ENCODE results near the gene ZRSR2. TPM values are rescaled to one million over a fixed set of nuclear protein-coding genes. Genes with fewer than 3 reads are reported as not detected.

The ZRSR2 gene
- total RNA-seq, 1 experiment from 2014 or later: 4.6 TPM

GRCh38 chrX:15866147-15866546, 75.9 kb downstream of the ZRSR2 start:
- no peak overlapping the region for H3K27ac ChIP-seq (ENCODE audit: low read depth, low read length)
- H3K9me3 ChIP-seq (ENCODE audit: control insufficient read depth in 1 of 2, insufficient read depth in 1 of 2, low read depth in 1 of 2, low read length in 2 of 2): no peaks in the 10 kb centered on the region
- no peaks in the 10 kb centered on the region for H3K9me2 ChIP-seq (ENCODE audit: insufficient read depth)
- RAD21 ChIA-PET (ENCODE audit: low non-redundant PET in 1 of 2, low total read pairs in 2 of 2, uncharacterized antibody in 2 of 2, unreplicated experiment in 2 of 2): no interaction called here
- CTCF ChIA-PET: no interaction called here
- no peaks in the 10 kb centered on the region for H3K27me3 ChIP-seq (ENCODE audit: insufficient read depth, low read length)
- no peak for DNase-seq (ENCODE audit: low read depth, low spot score)
- TF ChIP-seq, protein P1, sequence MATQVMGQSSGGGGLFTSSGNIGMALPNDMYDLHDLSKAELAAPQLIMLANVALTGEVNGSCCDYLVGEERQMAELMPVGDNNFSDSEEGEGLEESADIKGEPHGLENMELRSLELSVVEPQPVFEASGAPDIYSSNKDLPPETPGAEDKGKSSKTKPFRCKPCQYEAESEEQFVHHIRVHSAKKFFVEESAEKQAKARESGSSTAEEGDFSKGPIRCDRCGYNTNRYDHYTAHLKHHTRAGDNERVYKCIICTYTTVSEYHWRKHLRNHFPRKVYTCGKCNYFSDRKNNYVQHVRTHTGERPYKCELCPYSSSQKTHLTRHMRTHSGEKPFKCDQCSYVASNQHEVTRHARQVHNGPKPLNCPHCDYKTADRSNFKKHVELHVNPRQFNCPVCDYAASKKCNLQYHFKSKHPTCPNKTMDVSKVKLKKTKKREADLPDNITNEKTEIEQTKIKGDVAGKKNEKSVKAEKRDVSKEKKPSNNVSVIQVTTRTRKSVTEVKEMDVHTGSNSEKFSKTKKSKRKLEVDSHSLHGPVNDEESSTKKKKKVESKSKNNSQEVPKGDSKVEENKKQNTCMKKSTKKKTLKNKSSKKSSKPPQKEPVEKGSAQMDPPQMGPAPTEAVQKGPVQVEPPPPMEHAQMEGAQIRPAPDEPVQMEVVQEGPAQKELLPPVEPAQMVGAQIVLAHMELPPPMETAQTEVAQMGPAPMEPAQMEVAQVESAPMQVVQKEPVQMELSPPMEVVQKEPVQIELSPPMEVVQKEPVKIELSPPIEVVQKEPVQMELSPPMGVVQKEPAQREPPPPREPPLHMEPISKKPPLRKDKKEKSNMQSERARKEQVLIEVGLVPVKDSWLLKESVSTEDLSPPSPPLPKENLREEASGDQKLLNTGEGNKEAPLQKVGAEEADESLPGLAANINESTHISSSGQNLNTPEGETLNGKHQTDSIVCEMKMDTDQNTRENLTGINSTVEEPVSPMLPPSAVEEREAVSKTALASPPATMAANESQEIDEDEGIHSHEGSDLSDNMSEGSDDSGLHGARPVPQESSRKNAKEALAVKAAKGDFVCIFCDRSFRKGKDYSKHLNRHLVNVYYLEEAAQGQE (IDR thresholded peaks at IDR 0.05; ENCODE audit: low read depth): no peak
- TF ChIP-seq CEBPB (IDR thresholded peaks at IDR 0.05; ENCODE audit: low read depth) (no peak), MAX (IDR thresholded peaks at IDR 0.05) (no peak)
- no peaks in the 10 kb centered on the region for H4K20me1 ChIP-seq (ENCODE audit: insufficient read depth)
- H3K4me3 ChIP-seq (replicated peaks in 1 of 2; ENCODE audit: low read depth in 1 of 2, low read length in 2 of 2): no peak overlapping the region
- no peak overlapping the region for H3K4me2 ChIP-seq (ENCODE audit: low read length)
- intact Hi-C loops (cut with micrococcal nuclease): no loop called here
- H3K4me1 ChIP-seq (ENCODE audit: control insufficient read depth in 1 of 2, insufficient read depth in 2 of 2, low read length in 2 of 2): no peaks in the 10 kb centered on the region
- H3K36me3 ChIP-seq (ENCODE audit: control insufficient read depth in 1 of 2, insufficient read depth in 2 of 2, low read length in 2 of 2): no peaks in the 10 kb centered on the region
- H3K79me2 ChIP-seq (ENCODE audit: insufficient read depth, low read length): no peaks in the 10 kb centered on the region
- POLR2A ChIA-PET: no interaction called here
- H2AFZ ChIP-seq (ENCODE audit: low read depth, low read length, poor library complexity, severe bottlenecking): no peak overlapping the region
- no peak overlapping the region for H3K9ac ChIP-seq (ENCODE audit: low read length)
- BruUV-seq (replicated peaks): no TSS peak
- ATAC-seq: no peak

GRCh38 chrX:15869695-15870094, 79.4 kb downstream of the ZRSR2 start:
- Histone ChIP-seq H3K4me2 (ENCODE audit: low read length) (no peak overlapping the region), H3K79me2 (ENCODE audit: insufficient read depth, low read length) (no peaks in the 10 kb centered on the region), H3K27ac (ENCODE audit: low read depth, low read length) (no peak overlapping the region), H3K9me3 (ENCODE audit: control insufficient read depth in 1 of 2, insufficient read depth in 1 of 2, low read depth in 1 of 2, low read length in 2 of 2) (no peaks in the 10 kb centered on the region), H3K4me3 (replicated peaks in 1 of 2; ENCODE audit: low read depth in 1 of 2, low read length in 2 of 2) (no peak overlapping the region), H3K9ac (ENCODE audit: low read length) (no peak overlapping the region), H3K27me3 (ENCODE audit: insufficient read depth, low read length) (no peaks in the 10 kb centered on the region), H2AFZ (ENCODE audit: low read depth, low read length, poor library complexity, severe bottlenecking) (no peak overlapping the region), H3K4me1 (ENCODE audit: control insufficient read depth in 1 of 2, insufficient read depth in 2 of 2, low read length in 2 of 2) (no peaks in the 10 kb centered on the region), H3K9me2 (ENCODE audit: insufficient read depth) (no peaks in the 10 kb centered on the region), H3K36me3 (ENCODE audit: control insufficient read depth in 1 of 2, insufficient read depth in 2 of 2, low read length in 2 of 2) (no peaks in the 10 kb centered on the region), H4K20me1 (ENCODE audit: insufficient read depth) (no peaks in the 10 kb centered on the region)
- no peak for ATAC-seq
- RAD21 ChIA-PET (ENCODE audit: low non-redundant PET in 1 of 2, low total read pairs in 2 of 2, uncharacterized antibody in 2 of 2, unreplicated experiment in 2 of 2): no interaction called here
- POLR2A ChIA-PET: no interaction called here
- intact Hi-C loops (cut with micrococcal nuclease): no loop called here
- BruUV-seq (replicated peaks): no TSS peak
- CTCF ChIA-PET: no interaction called here
- DNase-seq (ENCODE audit: low read depth, low spot score): no peak
- TF ChIP-seq EZH2 (IDR thresholded peaks at IDR 0.05): no peak
- TF ChIP-seq ZNF274 (IDR thresholded peaks at IDR 0.05; ENCODE audit: low read depth, low read length): no peak
- TF ChIP-seq CBX3 (IDR thresholded peaks at IDR 0.05; ENCODE audit: low read depth): no peak
- TF ChIP-seq, protein P2, sequence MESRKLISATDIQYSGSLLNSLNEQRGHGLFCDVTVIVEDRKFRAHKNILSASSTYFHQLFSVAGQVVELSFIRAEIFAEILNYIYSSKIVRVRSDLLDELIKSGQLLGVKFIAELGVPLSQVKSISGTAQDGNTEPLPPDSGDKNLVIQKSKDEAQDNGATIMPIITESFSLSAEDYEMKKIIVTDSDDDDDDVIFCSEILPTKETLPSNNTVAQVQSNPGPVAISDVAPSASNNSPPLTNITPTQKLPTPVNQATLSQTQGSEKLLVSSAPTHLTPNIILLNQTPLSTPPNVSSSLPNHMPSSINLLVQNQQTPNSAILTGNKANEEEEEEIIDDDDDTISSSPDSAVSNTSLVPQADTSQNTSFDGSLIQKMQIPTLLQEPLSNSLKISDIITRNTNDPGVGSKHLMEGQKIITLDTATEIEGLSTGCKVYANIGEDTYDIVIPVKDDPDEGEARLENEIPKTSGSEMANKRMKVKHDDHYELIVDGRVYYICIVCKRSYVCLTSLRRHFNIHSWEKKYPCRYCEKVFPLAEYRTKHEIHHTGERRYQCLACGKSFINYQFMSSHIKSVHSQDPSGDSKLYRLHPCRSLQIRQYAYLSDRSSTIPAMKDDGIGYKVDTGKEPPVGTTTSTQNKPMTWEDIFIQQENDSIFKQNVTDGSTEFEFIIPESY (IDR thresholded peaks at IDR 0.05; ENCODE audit: extremely low read depth, insufficient replicate concordance, low read length): no peak
- no peak for TF ChIP-seq CEBPB (IDR thresholded peaks at IDR 0.05; ENCODE audit: low read depth)
- no peak for TF ChIP-seq RAD21 (IDR thresholded peaks at IDR 0.05; ENCODE audit: low read depth)
- TF ChIP-seq, protein P1 (IDR thresholded peaks at IDR 0.05; ENCODE audit: low read depth): no peak
- TF ChIP-seq YY1 (IDR thresholded peaks at IDR 0.05; ENCODE audit: extremely low read depth, insufficient replicate concordance, low read depth, low read length): no peak
- TF ChIP-seq ZFX (IDR thresholded peaks at IDR 0.05): no peak

All from HCT116 (cell line).